ENCODE results near the gene ROBO1. TPM values are rescaled to one million over a fixed set of nuclear protein-coding genes. Genes with fewer than 3 reads are reported as not detected.

Gene ROBO1
- polyA plus RNA-seq, 1 donor (not counting 4 experiments of a cell fraction or from before 2014, with no cell fraction given) = 27.1 TPM

- peaks cover 33% of the 10 kb centered on the region for H3K79me2 ChIP-seq (ENCODE audit: control insufficient read depth, insufficient read depth, low read length)
- no peak overlapping the region for H3K9ac ChIP-seq (ENCODE audit: control insufficient read depth, extremely low read depth, insufficient read depth, low read length)
These were observed 768.7 kb downstream of the ROBO1 start for GRCh38 chr3:78999139-78999538.

GRCh38 chr3:78995087-78995486 is 772.7 kb downstream of the ROBO1 start:
- no peak overlapping the region for H3K9ac ChIP-seq (ENCODE audit: control insufficient read depth, extremely low read depth, insufficient read depth, low read length)
- peaks cover 3% of the 10 kb centered on the region for H3K4me1 ChIP-seq (ENCODE audit: control insufficient read depth, extremely low read depth, insufficient read depth, low read length)
- FAIRE-seq (no peak), DNase-seq (ENCODE audit: low read depth, low spot score) (no peak)
- dilution Hi-C loops (cut with MboI; ENCODE audit: extremely low pct_ligation_motif_present, low sequenced_read_pairs) = no loop called here
- no peak overlapping the region for H3K4me3 ChIP-seq (ENCODE audit: control insufficient read depth in 2 of 3, extremely low read depth in 1 of 3, insufficient read depth in 2 of 3, low read depth in 1 of 3, low read length in 3 of 3)
- peaks cover 31% of the 10 kb centered on the region for H3K79me2 ChIP-seq (ENCODE audit: control insufficient read depth, insufficient read depth, low read length)
- H3K36me3 ChIP-seq (ENCODE audit: control insufficient read depth in 2 of 2, extremely low read depth in 1 of 2, insufficient read depth in 2 of 2, low read length in 2 of 2) = no peaks in the 10 kb centered on the region
- H2AFZ ChIP-seq (ENCODE audit: control insufficient read depth, low read length) = no peak overlapping the region
- H3K27ac ChIP-seq (ENCODE audit: control insufficient read depth, insufficient read depth, low read length) = no peak overlapping the region
- no peaks in the 10 kb centered on the region for H4K20me1 ChIP-seq (ENCODE audit: control insufficient read depth, extremely low read depth, insufficient read depth, low read length)
- TF ChIP-seq EZH2 (IDR thresholded peaks at IDR 0.05; ENCODE audit: low read length) = no peak
- TF ChIP-seq, protein P1, sequence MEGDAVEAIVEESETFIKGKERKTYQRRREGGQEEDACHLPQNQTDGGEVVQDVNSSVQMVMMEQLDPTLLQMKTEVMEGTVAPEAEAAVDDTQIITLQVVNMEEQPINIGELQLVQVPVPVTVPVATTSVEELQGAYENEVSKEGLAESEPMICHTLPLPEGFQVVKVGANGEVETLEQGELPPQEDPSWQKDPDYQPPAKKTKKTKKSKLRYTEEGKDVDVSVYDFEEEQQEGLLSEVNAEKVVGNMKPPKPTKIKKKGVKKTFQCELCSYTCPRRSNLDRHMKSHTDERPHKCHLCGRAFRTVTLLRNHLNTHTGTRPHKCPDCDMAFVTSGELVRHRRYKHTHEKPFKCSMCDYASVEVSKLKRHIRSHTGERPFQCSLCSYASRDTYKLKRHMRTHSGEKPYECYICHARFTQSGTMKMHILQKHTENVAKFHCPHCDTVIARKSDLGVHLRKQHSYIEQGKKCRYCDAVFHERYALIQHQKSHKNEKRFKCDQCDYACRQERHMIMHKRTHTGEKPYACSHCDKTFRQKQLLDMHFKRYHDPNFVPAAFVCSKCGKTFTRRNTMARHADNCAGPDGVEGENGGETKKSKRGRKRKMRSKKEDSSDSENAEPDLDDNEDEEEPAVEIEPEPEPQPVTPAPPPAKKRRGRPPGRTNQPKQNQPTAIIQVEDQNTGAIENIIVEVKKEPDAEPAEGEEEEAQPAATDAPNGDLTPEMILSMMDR (optimal IDR thresholded peaks at IDR 0.05 in 1 of 3, IDR thresholded peaks at IDR 0.05 in 1 of 3, conservative IDR thresholded peaks at IDR 0.05 in 1 of 3; ENCODE audit: extremely low read depth in 1 of 3, insufficient read depth in 2 of 3, low read length in 3 of 3) = no peak
- H3K4me2 ChIP-seq (ENCODE audit: control insufficient read depth, extremely low read depth, insufficient read depth, low read depth, low read length) = no peak overlapping the region
- no peaks in the 10 kb centered on the region for H3K27me3 ChIP-seq (ENCODE audit: control insufficient read depth, extremely low read depth, insufficient read depth, low read length)
- no peaks in the 10 kb centered on the region for H3K9me1 ChIP-seq (ENCODE audit: control insufficient read depth, extremely low read depth, insufficient read depth, low read length)
- H3K9me3 ChIP-seq (ENCODE audit: control insufficient read depth, low read depth, low read length) = peaks cover 6% of the 10 kb centered on the region

More at GRCh38 chr3:78999139-78999538, 768.7 kb downstream of the ROBO1 start:
- FAIRE-seq = no peak
- H3K27me3 ChIP-seq (ENCODE audit: control insufficient read depth, extremely low read depth, insufficient read depth, low read length) = no peaks in the 10 kb centered on the region
- no peaks in the 10 kb centered on the region for H4K20me1 ChIP-seq (ENCODE audit: control insufficient read depth, extremely low read depth, insufficient read depth, low read length)
- H3K9me3 ChIP-seq (ENCODE audit: control insufficient read depth, low read depth, low read length) = no peaks in the 10 kb centered on the region
- H3K36me3 ChIP-seq (ENCODE audit: control insufficient read depth in 2 of 2, extremely low read depth in 1 of 2, insufficient read depth in 2 of 2, low read length in 2 of 2) = no peaks in the 10 kb centered on the region
- H3K4me3 ChIP-seq (ENCODE audit: control insufficient read depth in 2 of 3, extremely low read depth in 1 of 3, insufficient read depth in 2 of 3, low read depth in 1 of 3, low read length in 3 of 3) = no peak overlapping the region
- no peak overlapping the region for H3K27ac ChIP-seq (ENCODE audit: control insufficient read depth, insufficient read depth, low read length)
- peaks cover 3% of the 10 kb centered on the region for H3K4me1 ChIP-seq (ENCODE audit: control insufficient read depth, extremely low read depth, insufficient read depth, low read length)
- dilution Hi-C loops (cut with MboI; ENCODE audit: extremely low pct_ligation_motif_present, low sequenced_read_pairs) = no loop called here
- no peak overlapping the region for H3K4me2 ChIP-seq (ENCODE audit: control insufficient read depth, extremely low read depth, insufficient read depth, low read depth, low read length)
- TF ChIP-seq, protein P1 (optimal IDR thresholded peaks at IDR 0.05 in 1 of 3, IDR thresholded peaks at IDR 0.05 in 1 of 3, conservative IDR thresholded peaks at IDR 0.05 in 1 of 3; ENCODE audit: extremely low read depth in 1 of 3, insufficient read depth in 2 of 3, low read length in 3 of 3) = no peak
- TF ChIP-seq EZH2 (IDR thresholded peaks at IDR 0.05; ENCODE audit: low read length) = no peak
- no peaks in the 10 kb centered on the region for H3K9me1 ChIP-seq (ENCODE audit: control insufficient read depth, extremely low read depth, insufficient read depth, low read length)
- no peak overlapping the region for H2AFZ ChIP-seq (ENCODE audit: control insufficient read depth, low read length)
- no peak for DNase-seq (ENCODE audit: low read depth, low spot score)
